ENCODE measurements around the gene OR10AD1.
A peak's percentile ranks its signal among the peaks of the same experiment; 100 is the strongest.
"Not testable (repeated sequence)": the region's sequence is repeated elsewhere in the genome, so short reads cannot be mapped to it uniquely, and the experiment has no call there.

OR10AD1 gene

GRCh38 chr12:48160807-48161206 is 42.3 kb downstream of the OR10AD1 start:
- DNase-seq (ENCODE audit: low read depth) = no peak

- no peak for DNase-seq (ENCODE audit: low read depth)
These were observed 43.0 kb downstream of the OR10AD1 start for GRCh38 chr12:48160046-48160445.

- DNase-seq (ENCODE audit: low read depth) = no peak
These were observed 45.2 kb downstream of the OR10AD1 start for GRCh38 chr12:48157889-48158370.

- DNase-seq (ENCODE audit: low read depth) = peak; percentile 99
These were observed 45.8 kb downstream of the OR10AD1 start, which contains the start of gene ASB8 for GRCh38 chr12:48157018-48157888. TSS of gene ASB8 (minus strand) at chr12:48157515. CDS start at chr12:48153496, 4,019 bp downstream.

GRCh38 chr12:48156652-48157017 is 46.5 kb downstream of the OR10AD1 start:
- DNase-seq (ENCODE audit: low read depth) = no peak

GRCh38 chr12:48155786-48156185 is 47.3 kb downstream of the OR10AD1 start:
- not testable (repeated sequence) for DNase-seq (ENCODE audit: low read depth)
